ENCODE results near the gene TM6SF1. TPM values are rescaled to one million over a fixed set of nuclear protein-coding genes. Genes with fewer than 3 reads are reported as not detected.
"Not testable (repeated sequence)": the region's sequence is repeated elsewhere in the genome, so short reads cannot be mapped to it uniquely, and the experiment has no call there.

TM6SF1 gene
- total RNA-seq, 6 donors from 2014 or later, result 7.5 to 27.1 (median 21.4) TPM

GRCh38 chr15:83067638-83067962 lies 39.8 kb upstream of the TM6SF1 start:
- ATAC-seq (ENCODE audit: low FRiP score in 2 of 2), result no peak
- TF ChIP-seq CTCF (IDR thresholded peaks at IDR 0.05) (no peak), EP300 (IDR thresholded peaks at IDR 0.05) (no peak), POLR2AphosphoS5 (IDR thresholded peaks at IDR 0.05) (no peak), POLR2A (IDR thresholded peaks at IDR 0.05) (no peak)
- WGBS, 2 donors, result 63 to 64% methylated on average over 11 to 12 of the region's 12 CpGs
- Histone ChIP-seq H3K36me3 (no peaks in the 10 kb centered on the region), H3K9me3 (no peaks in the 10 kb centered on the region), H3K4me1 (peaks cover 29 to 44% (median 34%) of the 10 kb centered on the region in 4 donors), H3K4me3 (peak overlapping the region in 3 of 4 donors; percentile 68 to 89 (median 79)), H3K27ac (peak overlapping the region; percentile 87 to 99 (median 96)), H3K27me3 (no peaks in the 10 kb centered on the region)
- peak in 1 of 2 donors; percentile 66 for DNase-seq

- TF ChIP-seq POLR2AphosphoS5 (IDR thresholded peaks at IDR 0.05) (no peak), CTCF (IDR thresholded peaks at IDR 0.05) (no peak), POLR2A (IDR thresholded peaks at IDR 0.05) (no peak), EP300 (IDR thresholded peaks at IDR 0.05) (no peak)
- Histone ChIP-seq H3K4me1 (peaks cover 25 to 39% (median 30%) of the 10 kb centered on the region in 4 donors), H3K27ac (peak overlapping the region; percentile 87 to 99 (median 96)), H3K4me3 (no peak overlapping the region), H3K36me3 (no peaks in the 10 kb centered on the region), H3K9me3 (peaks cover 0 to 2% (median under 1%) of the 10 kb centered on the region in 4 donors), H3K27me3 (no peaks in the 10 kb centered on the region)
- ATAC-seq (ENCODE audit: low FRiP score in 2 of 2) (no peak), DNase-seq (no peak)
- 89 to 92% methylated on average over 6 of the region's 6 CpGs for WGBS, 2 donors
Measured at GRCh38 chr15:83068054-83068453, 39.4 kb upstream of the TM6SF1 start.

GRCh38 chr15:83069211-83069642 lies 38.2 kb upstream of the TM6SF1 start:
- 55 to 56% methylated on average over 6 of the region's 6 CpGs for WGBS, 2 donors
- not testable (repeated sequence) for H3K27me3 ChIP-seq; H3K36me3 ChIP-seq; H3K4me3 ChIP-seq; H3K27ac ChIP-seq; ATAC-seq (ENCODE audit: low FRiP score in 2 of 2); DNase-seq
- peaks cover 0 to 13% (median 6%) of the 10 kb centered on the region in 4 donors for H3K9me3 ChIP-seq
- peaks cover 14 to 28% (median 18%) of the 10 kb centered on the region in 4 donors for H3K4me1 ChIP-seq

GRCh38 chr15:83077491-83078230 lies 29.8 kb upstream of the TM6SF1 start:
- 58 to 63% methylated on average over 5 of the region's 5 CpGs for WGBS, 2 donors

GRCh38 chr15:83078712-83079111 lies 28.7 kb upstream of the TM6SF1 start:
- peaks cover 0 to 4% (median under 1%) of the 10 kb centered on the region in 4 donors for H3K9me3 ChIP-seq
- 74 to 77% methylated on average over 7 of the region's 7 CpGs for WGBS, 2 donors
- ATAC-seq (ENCODE audit: low FRiP score in 2 of 2), result no peak

More at GRCh38 chr15:83077491-83078230, 29.8 kb upstream of the TM6SF1 start:
- no peak for DNase-seq
- Histone ChIP-seq H3K4me3 (no peak overlapping the region), H3K4me1 (no peaks in the 10 kb centered on the region), H3K9me3 (peaks cover 0 to 13% (median 6%) of the 10 kb centered on the region in 4 donors), H3K36me3 (no peaks in the 10 kb centered on the region), H3K27me3 (no peaks in the 10 kb centered on the region), H3K27ac (no peak overlapping the region)
- TF ChIP-seq POLR2A (IDR thresholded peaks at IDR 0.05), result no peak
- no peak for TF ChIP-seq EP300 (IDR thresholded peaks at IDR 0.05)
- no peak for TF ChIP-seq POLR2AphosphoS5 (IDR thresholded peaks at IDR 0.05)
- no peak for TF ChIP-seq CTCF (IDR thresholded peaks at IDR 0.05)
- ATAC-seq (ENCODE audit: low FRiP score in 2 of 2), result no peak

More at GRCh38 chr15:83078712-83079111, 28.7 kb upstream of the TM6SF1 start:
- H3K4me1 ChIP-seq, result no peaks in the 10 kb centered on the region
- no peak for DNase-seq
- no peak overlapping the region for H3K4me3 ChIP-seq
- H3K27ac ChIP-seq, result no peak overlapping the region
- no peaks in the 10 kb centered on the region for H3K36me3 ChIP-seq
- TF ChIP-seq CTCF (IDR thresholded peaks at IDR 0.05) (no peak), POLR2AphosphoS5 (IDR thresholded peaks at IDR 0.05) (no peak), EP300 (IDR thresholded peaks at IDR 0.05) (no peak), POLR2A (IDR thresholded peaks at IDR 0.05) (no peak)
- H3K27me3 ChIP-seq, result no peaks in the 10 kb centered on the region

Data from upper lobe of left lung (tissue), 6 donors.